ENCODE results near the gene CDC37. TPM values are rescaled to one million over a fixed set of nuclear protein-coding genes. Genes with fewer than 3 reads are reported as not detected.
"Not testable (repeated sequence)": the region's sequence is repeated elsewhere in the genome, so short reads cannot be mapped to it uniquely, and the experiment has no call there.

Gene CDC37
- total RNA-seq, 1 donor from 2014 or later: 155 TPM

GRCh38 chr19:10421240-10422045 is 18.1 kb upstream of the CDC37 start:
- ATAC-seq (no peak), DNase-seq (ENCODE audit: missing footprints) (peak; percentile 27)
- intact Hi-C loops (cut with DNase I): no loop called here

GRCh38 chr19:10420444-10421239 is 17.3 kb upstream of the CDC37 start, which contains the start of gene PDE4A:
Gene PDE4A, plus strand, starts transcription at chr19:10420538. Its CDS starts 227 bp downstream, at chr19:10420765.
- ATAC-seq (no peak), DNase-seq (ENCODE audit: missing footprints) (peak; percentile 34)
- intact Hi-C loops (cut with DNase I): no loop called here

- peak; percentile 58 for DNase-seq (ENCODE audit: missing footprints)
- no peak for ATAC-seq
- intact Hi-C loops (cut with DNase I): no loop called here
Observed at GRCh38 chr19:10419646-10420443, 16.5 kb upstream of the CDC37 start.

GRCh38 chr19:10419200-10419645 is 15.9 kb upstream of the CDC37 start:
- ATAC-seq (no peak), DNase-seq (ENCODE audit: missing footprints) (peak; percentile 56)
- intact Hi-C loops (cut with DNase I): no loop called here

- peak; percentile 13 for DNase-seq (ENCODE audit: missing footprints)
- no peak for ATAC-seq
- intact Hi-C loops (cut with DNase I): no loop called here
Observed at GRCh38 chr19:10418485-10419199, 15.3 kb upstream of the CDC37 start.

- ATAC-seq: no peak
- intact Hi-C loops (cut with DNase I): no loop called here
- DNase-seq (ENCODE audit: missing footprints): no peak
Observed at GRCh38 chr19:10418235-10418484, 14.8 kb upstream of the CDC37 start.

GRCh38 chr19:10417541-10418234 is 14.3 kb upstream of the CDC37 start:
- ATAC-seq: no peak
- DNase-seq (ENCODE audit: missing footprints): peak; percentile 16
- intact Hi-C loops (cut with DNase I): no loop called here

GRCh38 chr19:10416380-10417257 is 13.3 kb upstream of the CDC37 start:
- ATAC-seq: peak; percentile 80
- DNase-seq (ENCODE audit: missing footprints): peak; percentile 92
- intact Hi-C loops (cut with DNase I): no loop called here

GRCh38 chr19:10416083-10416379 is 12.7 kb upstream of the CDC37 start:
- ATAC-seq (no peak), DNase-seq (ENCODE audit: missing footprints) (no peak)
- intact Hi-C loops (cut with DNase I): no loop called here

- intact Hi-C loops (cut with DNase I): no loop called here
- ATAC-seq (no peak), DNase-seq (ENCODE audit: missing footprints) (peak; percentile 5)
Observed at GRCh38 chr19:10412257-10412977, 9.1 kb upstream of the CDC37 start.

GRCh38 chr19:10411224-10411623 is 7.9 kb upstream of the CDC37 start:
- intact Hi-C loops (cut with DNase I); ATAC-seq: not testable (repeated sequence)
- peak; percentile 22 for DNase-seq (ENCODE audit: missing footprints)

GRCh38 chr19:10408511-10409283 is 5.4 kb upstream of the CDC37 start:
- intact Hi-C loops (cut with DNase I): no loop called here
- no peak for ATAC-seq
- peak; percentile 79 for DNase-seq (ENCODE audit: missing footprints)

GRCh38 chr19:10407096-10407495 is 3.8 kb upstream of the CDC37 start:
- intact Hi-C loops (cut with DNase I): no loop called here

GRCh38 chr19:10406191-10406590 is 2.8 kb upstream of the CDC37 start:
- DNase-seq (ENCODE audit: missing footprints): peak; percentile 14
- ATAC-seq: no peak
- intact Hi-C loops (cut with DNase I): no loop called here

More at GRCh38 chr19:10407096-10407495, 3.8 kb upstream of the CDC37 start:
- ATAC-seq (no peak), DNase-seq (ENCODE audit: missing footprints) (peak; percentile 9)

- intact Hi-C loops (cut with DNase I): loop anchor here (2.0 to 5.0 kb wide), 2 partner anchors 20 to 72 kb away; no protein-coding TSS in a partner anchor
- no peak for ATAC-seq
- DNase-seq (ENCODE audit: missing footprints): peak; percentile 63
Observed at GRCh38 chr19:10404888-10405820, 1.8 kb upstream of the CDC37 start.

All from Right ventricle myocardium inferior (tissue), 1 donor.